Measurements from ENCODE around the gene CFAP100.

The CFAP100 gene

DNA sequence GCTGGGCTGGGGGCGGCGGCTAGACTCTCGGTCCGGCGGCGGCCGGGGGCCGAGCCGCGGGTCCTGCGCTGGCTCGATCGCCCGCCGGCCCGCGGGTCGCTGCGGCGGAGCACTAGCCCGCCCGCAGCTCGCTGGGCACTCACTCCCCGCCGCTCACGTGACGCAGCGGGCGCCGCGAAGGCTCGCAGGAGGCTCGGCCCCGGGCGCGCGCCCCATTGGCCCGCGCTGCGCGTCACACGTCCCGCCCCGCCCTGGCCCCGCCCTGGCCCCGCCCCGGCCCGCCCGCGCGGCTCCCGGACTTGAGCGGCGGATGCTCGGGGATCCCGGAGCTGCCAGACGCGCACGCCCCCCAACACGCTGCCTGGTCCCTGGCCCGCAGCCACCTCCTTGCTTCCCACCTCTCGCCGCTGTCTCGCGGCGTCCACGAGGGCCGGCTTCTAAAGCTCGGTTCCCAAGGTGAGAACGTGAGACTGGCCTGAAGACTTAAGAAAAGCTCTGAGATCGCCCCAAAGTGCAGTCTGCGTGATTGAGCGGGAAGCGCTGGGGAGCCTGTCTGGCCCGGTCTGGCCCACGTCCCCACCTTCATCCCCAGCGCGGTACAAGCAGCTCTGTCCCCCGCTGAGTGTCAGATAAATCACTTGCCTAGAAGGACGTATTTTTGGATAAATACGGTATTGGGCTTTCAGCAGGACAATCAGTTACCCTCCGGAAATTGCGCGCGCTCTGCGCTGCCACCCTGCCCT lies 37.2 kb upstream of the CFAP100 start, which contains the start of gene KLF15:
KLF15 (minus strand) TSS at position 114 of the 743 bp plus-strand sequence. CDS start 4,486 bp downstream, outside the sequence.
- DNase-seq, result peak in 1 of 2 donors; percentile 56

DNA sequence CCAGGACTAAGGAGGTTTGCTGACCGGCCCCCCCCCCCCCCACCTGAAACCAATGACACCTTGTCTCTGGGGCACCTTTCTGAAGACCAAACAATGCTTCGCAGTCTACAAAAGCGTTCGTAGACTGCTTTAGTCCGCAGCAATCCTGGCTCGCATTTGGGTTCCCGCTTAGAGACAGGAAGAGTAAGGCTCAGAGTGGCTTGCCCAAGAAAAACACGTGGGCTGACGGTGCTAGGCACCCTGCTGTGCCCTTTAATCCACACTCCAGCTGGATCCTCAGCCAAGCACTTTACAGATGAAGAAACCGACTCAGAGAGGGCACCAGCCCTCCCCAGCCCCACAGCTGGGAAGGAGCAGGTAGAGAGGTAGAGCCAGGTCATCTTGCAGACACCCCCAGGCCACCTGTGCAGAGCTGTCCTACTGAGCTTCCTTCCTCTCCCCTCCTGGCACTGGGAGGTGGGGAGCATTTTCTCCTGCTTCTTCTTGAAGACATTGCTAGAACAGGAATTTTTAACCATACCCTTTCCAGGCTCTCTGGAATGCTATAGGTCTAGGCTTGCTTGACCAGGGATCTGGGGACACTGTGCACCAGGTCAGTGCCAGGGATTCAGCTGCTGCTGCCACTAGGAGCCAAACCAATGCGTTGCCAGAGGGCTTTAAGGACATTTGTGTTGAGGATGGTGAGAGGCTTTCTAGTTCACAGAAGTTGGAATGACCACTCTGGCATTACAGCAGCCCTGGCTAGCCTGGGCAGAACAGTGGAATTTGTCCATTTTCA lies 36.5 kb upstream of the CFAP100 start:
- no peak for DNase-seq

DNA sequence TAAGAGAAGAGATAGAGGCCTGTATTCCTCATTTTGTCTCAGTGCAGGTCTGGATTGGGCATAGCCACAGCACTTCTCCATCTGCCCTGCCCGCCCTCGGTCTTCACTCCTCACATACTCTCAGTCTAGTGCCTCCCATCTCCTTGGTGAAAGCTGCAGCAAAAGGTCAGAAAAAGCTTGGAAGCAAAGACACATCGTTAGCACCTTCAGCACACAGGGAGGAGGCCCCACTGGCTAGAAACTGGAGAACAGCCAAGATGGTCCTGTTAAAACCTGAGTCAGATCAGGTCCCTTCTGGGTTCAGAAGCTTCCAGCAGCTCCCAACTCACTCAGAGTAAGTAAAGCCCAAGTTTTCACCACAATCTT lies 35.9 kb upstream of the CFAP100 start:
- DNase-seq, result no peak

DNA sequence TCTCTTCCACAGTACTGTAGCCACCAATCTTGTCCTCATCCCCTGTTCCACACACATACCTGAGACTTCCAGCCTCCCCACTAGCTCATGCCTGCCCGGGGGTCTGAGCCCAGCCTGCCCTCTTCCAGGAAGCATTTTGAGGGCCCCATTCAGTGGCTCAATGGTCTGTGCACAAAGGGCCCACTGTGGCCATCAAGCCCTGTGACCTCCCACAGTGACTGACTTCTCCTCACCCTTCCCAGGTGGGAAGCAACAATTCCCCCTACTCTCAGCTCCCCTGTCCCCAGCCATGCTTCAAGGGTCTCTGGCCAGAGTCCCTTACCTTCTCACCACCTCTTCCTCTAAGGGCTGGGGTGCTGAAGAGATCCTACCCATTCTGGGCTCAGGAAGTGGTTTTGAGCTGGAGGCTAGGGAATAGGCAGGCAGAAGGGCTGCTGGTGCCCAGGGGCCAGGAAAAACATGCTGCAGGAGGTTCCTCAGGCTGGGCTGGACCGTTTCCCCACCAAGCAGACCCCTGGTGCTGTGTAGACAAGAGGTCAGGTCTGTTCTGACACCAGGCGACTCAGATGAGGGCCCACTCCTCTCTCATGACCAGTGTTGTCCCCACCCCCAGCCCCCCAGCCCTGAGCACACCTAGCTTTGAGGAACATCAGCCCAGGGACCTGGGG lies 34.5 kb upstream of the CFAP100 start:
- DNase-seq, result no peak

DNA sequence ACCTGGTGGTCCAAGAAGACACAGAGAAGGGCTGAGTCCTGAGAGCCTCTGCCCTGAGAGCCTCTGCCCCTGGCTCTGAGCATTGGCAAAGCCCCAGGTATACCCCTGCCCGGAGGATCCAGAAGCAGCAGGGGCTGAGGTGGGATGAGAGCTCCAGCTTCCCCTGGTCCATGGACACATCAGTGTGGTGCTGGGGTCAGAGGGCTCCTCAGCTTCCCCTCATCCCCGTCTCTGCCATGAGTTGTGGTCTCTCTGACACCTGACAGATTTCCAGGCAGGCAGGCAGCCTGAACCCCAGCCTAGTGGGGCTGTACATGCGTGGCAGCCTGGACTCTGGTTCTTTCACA lies 34.0 kb upstream of the CFAP100 start:
- DNase-seq, result no peak

DNA sequence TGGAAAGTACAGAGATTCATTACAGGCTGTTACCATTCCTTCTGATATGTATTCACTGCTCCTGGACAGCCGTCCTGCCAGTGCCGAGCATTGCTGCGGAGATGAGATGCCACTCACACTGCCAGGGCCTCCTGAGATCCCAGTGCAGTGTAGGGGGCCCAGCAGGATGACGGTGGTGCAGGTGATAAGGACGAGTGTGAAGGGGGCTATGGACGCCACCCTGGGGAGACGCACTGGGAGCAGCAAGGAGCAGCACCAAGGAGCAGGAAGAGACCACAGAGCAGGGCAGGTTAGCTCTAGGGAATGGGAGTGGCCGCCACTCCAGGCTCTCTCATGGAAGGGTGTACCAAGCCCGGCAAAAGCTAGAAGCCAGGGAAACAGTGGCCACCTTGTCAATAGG lies 33.5 kb upstream of the CFAP100 start:
- DNase-seq, result no peak

DNA sequence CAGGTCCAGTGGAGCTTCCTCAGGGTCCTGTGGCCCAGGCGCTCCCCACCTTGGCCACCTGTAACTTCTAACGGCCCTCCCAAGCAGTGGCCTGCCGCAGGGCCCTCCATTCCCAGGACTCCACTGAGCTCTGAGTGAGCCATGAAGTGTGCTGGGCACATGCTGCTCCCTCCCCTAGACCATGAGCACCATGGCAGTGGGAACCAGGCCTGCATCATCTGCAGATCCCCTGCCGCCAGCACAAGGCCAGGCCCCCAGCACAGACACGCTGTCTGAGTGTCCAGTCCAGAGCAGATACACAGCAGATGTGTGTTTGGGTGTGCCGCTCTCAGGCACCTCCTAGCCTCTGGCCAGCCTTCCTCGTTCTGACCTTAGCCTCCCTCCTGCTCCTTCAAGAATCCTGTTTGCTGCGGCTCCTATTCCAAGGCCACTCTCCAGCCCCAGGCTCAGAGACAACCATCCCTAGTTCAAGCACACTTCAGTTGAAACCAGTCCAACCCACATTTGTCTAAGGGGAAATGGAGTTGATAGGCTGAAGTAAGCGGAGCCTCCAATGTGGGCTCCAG lies 30.5 kb upstream of the CFAP100 start:
- no peak for DNase-seq

DNA sequence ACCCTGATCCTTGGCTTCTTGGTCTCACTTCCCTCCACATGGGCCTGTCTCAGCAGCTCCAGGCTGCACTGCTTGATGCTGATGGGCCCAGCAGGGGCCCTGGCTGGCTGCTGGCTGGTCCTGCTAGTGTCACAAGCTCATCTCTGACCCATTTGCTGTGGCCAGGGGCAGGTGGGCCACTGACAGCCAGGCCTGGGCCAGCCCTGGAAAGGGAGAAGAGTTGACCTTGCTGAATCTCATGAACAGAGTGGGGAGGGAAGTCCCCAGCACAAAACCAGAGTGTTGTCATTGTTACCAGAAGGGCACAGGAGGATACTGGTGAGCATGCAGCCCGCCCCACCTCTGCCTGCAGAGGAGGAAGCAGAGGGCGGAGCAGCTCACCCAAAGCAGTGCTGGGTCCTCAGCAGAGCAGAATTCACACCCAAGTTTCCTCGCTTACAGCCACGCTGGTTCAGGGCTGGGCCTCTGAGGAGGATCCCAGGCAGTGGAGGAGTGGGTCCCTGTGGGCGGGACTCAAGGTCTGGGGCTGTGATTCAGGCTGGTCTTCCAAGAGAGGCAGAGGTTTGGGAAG lies 29.9 kb upstream of the CFAP100 start:
- DNase-seq, result no peak

DNA sequence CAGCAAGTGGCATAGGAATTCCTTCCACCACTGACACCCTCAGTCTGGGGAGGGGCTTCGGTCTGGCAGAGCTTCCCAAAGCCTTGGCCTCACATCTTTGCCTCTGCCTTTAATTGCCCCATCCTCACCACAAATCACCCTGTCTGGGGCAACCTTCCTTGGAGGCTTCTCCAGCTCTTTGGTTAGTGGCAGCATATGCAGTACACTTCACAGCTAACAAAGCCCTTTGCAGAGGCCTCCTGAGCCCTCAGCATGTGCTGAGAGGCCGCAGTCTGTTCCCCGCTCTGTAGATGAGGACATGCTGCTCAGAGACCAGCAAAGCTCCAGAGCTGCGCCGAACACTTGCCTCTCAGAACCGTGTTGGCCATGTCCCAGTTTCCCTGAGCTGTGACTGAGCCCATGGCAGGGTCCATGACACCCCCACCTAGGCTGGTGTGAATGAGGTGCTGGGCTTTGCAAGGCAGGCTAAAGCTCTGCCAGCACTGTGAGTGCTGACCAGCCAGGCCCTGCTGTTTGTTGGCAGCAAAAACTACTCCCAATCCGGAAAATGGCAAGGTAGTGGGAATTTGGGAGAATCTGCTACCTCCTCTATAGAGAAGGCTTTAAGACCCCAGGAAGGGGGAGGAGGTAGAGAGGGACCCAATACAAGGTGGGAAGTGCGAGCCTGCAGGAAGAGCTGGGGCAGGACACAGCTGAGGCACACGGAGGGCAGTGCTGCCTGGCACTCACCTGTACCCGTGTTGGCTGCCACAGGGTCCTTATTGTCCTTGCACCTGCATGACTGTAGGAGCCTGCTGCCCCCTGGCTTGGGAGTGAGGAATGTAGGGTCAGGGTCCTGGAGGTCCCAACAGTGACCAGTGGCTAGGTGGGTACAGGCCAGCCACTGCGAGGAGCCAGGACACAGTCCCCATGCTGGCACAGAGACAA lies 29.1 kb upstream of the CFAP100 start:
- no peak for DNase-seq

DNA sequence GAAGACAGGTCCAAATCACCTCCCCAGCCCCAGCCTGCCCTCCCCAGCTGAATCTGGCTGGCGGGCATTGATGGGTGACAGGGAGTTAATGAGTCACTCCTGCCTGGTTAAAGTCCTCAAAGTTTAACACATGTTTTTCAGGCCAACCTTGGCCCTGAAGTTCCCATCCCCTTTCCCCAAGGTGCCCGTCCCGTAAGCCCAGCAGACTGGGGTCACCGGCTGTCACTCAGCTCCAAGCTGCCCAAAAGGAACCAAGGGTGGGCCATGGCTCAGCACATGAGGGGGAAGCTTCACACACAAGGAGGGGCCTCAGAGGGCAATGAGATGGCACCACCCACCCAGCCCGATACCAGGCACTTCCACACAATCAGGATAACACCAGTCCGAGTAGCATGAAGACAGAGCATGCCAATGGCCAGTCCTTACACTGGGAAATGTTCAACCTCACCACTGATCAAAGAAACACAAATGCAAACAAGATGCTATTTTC lies 27.3 kb upstream of the CFAP100 start:
- DNase-seq, result no peak

DNA sequence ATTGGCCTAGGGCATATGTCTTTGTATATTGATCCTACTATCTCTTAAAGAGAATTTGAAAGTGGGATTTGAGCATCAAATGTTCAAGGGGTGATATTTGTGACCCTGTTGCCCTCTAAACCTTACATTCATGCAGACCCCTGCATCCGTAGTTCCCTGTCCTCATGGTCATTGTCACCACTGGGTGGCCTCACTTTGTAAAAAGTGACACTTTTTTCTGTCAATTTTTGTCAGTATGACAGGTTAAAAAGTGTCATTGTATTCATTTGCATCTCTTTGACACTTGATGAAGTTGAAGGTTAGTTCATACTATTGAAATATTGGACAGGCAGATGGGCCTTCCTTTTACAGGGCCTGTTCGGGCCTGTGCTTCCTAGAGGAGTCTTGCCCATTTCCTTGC lies 25.2 kb upstream of the CFAP100 start:
- no peak for DNase-seq

DNA sequence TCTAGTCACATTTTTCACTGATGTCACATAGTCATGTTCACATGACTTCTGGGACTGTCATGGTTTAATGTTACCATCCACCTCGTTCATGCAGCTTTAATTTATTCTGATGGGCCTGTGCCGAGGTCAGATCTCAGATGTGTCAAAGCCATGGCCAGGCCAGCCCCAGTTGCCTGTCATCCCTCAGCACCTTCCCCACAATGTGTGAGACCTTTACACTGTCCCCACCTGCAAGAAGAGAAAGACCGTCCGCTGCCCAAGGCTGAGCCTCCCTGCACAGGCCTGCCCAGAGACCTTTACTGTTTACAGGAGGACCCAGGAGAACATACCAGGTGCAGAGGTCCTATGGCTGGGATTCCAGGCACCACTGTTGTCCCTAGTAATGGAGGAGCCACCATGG lies 24.7 kb upstream of the CFAP100 start:
- DNase-seq, result no peak

DNA sequence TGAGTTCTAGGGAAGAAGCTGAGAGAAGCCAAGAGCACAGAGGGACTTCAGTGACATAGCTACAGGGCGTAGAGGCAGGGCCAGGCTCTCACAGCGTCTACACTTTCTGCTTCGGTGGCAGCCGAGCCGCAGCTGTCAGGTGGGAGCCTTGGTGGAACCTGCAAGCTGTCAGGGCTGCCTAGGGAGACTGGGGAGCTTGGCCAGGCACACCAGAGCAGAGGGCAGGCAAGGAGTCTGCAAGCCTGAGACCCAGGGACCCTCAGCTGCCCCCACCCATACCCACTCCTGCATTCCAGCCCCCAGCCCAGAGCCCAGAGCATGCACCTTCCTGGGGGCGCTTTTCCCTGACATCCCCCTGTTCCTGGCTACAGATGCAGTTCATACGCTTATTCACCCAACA lies 24.1 kb upstream of the CFAP100 start:
- no peak for DNase-seq

DNA sequence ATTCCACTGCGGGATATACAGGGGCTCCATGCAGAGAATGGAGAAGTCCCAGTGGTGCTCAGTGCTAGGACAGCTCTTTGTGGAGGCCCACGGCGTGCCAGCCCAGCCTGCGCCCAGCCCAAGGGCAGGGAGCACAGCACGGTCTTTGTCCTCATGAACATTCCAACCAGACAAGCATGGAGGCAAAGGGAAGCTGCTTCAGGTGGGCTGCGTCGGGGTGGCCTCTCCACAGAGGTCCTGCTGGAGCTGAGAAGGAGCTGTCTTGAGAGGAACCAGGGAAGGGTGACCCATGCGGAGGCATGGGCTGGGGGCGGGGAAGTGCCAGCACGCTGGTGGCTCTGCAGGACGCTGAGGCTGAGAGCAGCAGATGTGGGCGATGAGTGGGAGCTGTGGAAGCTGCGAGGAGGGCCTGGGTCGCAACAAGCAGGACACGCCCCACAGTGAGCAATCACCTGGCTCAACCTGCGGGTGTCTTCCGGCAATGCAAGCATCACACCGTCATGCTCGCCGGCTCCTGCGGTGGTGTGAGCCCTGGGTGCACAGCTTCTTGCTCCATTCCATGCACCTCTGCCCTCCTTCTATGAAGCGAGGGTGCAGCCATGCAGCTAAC lies 23.5 kb upstream of the CFAP100 start:
- DNase-seq, result no peak

DNA sequence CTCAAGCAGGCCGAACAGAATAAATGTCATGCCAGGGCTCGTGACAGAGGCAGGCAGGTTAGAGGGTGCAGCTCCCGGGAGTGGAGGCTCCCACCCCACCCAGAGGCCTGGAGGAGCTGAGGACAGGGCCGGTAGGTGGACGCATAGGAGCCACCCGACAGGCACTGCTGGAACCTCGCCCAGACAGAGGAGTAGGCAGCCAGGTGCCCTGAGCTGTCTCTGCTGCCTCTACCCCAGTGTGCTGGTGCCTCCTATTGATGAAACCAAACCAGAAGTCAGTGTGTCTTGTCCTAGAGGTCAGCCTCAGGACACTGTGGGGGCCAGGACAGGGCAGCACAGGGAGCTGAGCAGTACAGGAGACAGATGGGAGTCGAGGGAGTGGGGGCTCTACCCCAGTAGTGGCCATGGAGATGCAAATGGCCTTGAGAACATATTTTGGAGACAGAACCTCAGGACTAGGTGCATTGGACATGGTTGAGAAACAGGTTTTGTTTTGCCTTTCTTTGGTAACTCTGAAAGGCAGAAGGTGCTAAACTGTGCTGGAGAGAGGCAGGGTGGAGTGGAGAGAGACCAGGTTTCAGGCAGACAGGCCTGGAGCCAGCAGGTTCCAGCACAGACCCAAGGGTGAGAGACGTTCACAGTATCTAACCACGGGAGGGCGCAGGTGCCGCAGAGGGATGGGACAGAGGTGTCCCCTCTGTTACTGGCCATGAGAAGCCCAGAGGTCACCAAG lies 22.1 kb upstream of the CFAP100 start:
- no peak for DNase-seq

DNA sequence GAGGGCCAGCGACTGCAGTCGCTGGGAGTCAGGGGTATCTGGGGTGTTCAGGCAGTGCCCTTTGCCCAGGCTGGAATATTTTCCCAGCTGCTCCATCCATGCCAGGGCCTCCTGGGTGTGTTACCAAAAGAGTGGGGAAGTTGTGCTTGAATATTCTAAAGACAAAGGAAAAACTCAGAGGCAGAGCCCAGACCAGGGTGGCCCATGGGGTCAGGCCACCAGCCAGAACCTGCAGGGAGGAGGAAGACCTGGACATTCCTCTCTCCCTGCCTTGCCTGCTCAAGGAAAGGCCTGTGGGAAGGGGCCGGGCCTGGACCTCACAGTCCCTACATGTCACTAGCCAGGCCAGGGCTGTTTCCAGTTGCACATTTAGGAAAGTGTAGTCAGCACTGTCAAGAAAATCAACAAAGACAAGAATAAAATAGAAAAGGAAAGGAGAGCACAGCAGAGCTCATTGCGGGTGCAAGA lies 21.5 kb upstream of the CFAP100 start:
- no peak for DNase-seq

DNA sequence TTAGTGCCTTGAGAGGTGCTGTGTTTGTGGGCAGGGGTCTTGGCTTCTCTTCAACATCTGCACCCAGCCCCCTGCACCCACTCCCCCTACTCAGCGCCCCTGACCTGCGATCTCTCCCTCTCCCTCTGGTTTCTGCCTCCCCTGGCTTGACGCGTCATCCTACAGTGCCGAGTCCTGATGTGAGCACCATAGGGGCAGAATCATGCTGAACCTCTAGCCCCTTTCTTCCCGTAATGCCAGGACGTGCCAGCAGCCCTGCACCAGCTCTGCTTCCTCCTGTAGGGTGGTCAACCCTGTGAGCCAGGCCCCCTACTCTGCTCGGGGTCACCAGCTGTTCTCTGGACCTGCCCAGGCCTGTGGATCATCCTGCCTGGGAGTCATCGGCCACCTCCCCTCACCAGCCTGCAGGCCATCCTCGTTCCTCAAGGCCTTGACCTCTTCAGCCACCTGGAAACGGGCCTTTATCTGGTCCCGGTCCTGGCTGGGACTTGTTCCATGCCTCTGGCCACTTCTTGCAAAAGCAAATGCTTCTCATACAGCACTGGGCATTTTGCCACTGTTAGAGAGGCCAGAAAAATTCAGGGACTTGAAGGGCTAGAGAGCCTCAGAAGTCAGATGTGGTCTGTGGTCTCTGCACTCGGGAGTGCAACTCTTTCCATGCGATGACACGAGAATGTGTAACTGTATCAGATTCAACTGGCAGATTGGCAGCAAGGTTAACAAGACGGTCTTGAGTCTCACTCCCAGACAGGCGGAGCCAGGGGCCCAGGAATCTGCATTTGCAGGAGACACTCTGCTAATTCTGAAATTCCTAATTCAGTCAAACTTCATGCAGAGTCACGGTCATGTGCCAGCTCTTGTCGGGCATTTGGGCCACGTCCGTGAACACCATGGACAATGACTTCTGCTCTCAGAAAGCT lies 20.8 kb upstream of the CFAP100 start:
- no peak for DNase-seq

DNA sequence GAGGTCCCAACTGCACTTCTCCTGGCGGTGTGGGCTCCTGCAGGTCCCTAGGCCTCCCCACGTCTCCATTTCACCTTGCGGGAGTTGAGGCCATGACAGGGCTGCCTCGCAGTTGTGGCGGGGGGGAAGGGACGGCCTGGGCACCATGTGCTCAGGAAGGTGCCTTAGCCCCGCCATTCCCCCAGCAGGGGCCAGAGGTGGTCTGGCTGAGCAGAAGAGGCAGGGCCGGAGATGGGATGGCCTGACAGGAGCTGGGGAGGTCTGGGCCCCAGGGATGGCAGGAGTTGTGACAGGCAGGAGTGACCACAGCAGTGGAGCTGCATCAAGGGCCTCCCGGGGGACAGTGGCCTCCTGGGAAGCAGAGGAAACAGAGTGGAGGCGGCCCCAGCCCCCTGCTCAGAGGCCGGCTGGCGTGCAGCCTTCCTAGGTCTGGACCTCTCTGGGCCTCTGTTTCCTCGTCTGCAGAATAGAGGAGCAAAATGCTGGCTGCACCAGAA lies 18.8 kb upstream of the CFAP100 start:
- DNase-seq, result no peak

DNA sequence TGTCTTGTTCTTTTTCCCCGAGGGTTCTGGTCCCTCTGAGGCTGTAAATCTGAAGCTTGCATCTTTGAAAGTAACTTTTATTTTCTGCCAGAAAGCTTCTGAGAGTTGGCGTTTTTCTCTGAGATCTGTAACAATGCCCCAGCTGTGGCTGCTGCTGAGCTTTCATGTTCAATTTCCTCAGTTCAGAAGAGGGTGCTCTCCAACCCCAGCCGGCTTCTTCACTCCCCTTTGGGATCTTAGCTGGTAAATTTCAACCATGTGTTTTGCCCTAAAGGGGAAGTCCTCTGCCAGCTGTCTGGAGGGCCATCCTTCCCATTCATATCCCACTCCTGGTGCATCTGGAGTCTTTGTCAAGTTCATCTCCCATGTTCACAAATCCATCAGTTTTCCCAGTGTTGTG lies 18.3 kb upstream of the CFAP100 start:
- no peak for DNase-seq

Measured in bone marrow (tissue), 2 donors.